Stimulated activated CD8-positive, alpha-beta memory T cell treated with anti-CD3 and anti-CD28 coated beads, Interleukin-15, amount 100 ng/mL, for 48 hours (primary cell): Measurements from ENCODE around the gene NIM1K.
"Not testable (repeated sequence)": the region's sequence is repeated elsewhere in the genome, so short reads cannot be mapped to it uniquely, and the experiment has no call there.

ENCODE experiments used
- DNase-seq, 2 donors: peaks; one replicate each; pipeline ENCODE4 v3.0.0-alpha.2; 2020; ENCODE audit warnings: low read depth in 2 of 2

The NIM1K gene

DNA sequence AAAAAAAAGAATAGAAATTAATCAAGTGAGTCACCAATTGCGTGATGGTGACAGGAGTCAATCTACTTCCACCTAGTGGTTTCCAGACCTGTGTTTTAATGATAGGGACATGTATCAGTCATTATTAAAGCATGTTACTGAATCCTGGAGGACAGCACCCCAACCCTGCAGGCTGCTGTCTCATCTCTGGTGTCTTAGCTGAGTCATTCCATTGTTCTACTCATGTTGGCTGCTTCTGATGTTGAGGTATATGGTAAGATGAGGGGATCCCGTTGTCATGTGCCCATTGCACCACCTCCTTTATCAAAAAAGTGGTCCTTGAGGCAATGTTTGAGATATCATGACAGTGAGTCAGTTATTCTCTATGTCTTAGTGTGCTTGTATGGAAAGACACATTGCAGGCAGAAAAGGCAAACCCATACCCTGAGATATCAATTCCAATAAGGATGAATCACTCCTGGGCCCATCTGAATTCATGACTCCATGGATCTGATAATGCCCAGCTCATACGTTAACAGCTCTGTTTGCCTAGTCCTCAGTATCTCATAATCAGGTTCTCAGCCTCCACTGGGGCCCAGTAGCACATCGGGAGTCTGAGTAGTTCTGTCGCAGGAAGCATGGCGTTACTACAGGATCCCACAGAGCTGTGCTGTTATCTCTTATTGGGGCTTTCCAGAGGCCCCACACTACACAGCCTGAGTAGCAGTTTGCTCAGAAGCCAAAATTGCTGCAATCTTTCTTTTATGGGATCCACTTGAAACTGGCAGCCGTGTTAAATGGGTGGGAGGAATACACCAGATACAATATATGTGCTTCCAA lies 90.0 kb downstream of the NIM1K start:
- DNase-seq: peak in 1 of 2 donors; percentile 21

DNA sequence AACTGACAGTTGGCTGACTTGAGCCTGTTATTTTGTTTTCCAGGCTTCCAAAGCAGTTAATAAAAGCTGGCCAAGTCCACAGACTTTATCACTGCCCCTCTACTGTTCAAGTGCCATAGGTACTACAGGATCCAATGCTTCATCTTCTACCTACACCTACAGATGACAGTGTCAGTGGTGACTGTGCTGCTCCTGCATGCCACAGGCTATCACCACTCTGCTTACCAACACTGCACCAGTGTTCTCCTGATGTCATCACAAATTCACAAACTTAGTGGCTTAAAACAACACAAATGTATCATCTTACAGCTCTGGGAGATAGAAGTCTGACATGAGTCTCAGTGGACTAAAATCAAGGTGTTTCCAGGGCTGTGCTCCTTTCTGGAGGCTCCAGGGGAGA lies 94.6 kb downstream of the NIM1K start:
- no peak for DNase-seq

DNA sequence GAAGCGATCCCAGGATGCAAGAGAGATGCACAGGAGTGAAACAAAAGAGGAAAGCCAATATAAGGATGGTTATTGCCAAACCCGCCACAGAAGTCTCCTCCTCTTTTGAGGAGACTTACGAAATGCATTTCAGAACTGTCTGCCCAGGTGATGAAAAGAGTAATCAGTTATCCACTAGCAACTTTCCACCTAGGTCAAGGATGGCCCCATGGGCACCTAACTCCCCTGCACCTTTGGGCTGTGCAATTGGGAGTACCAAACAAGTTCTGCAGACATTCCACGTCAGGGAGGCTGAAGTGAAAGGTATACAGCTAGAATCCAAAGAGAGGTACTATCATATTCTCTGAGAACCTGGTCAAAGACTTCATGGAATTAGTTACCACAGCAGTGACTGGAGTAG lies 95.5 kb downstream of the NIM1K start:
- no peak for DNase-seq

DNA sequence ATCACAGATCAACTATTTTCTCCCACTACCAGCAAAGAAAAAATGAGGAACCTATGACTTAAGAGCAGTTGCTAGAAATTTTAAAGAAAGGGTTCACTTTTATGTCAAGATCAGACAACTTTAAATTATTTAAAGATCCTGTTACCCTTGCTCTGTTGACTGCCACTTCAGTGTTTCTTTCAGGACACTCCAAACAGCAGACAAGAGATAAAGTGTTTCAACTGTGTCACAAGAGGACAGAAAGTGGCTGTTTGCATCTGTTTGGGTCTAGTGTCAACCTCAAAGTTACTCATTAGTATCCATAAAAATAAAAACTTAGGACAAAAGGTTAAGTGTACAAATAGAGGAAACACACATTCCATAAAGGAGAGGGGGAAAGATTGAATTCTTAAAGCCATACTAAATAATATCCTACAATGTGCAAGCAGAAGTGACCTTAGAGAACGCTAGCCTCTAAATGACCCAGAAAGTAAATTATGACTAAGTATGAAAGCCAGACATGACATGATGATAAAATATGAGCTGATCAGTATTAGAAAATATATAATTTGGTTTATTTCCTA lies 96.3 kb downstream of the NIM1K start:
- DNase-seq: no peak

DNA sequence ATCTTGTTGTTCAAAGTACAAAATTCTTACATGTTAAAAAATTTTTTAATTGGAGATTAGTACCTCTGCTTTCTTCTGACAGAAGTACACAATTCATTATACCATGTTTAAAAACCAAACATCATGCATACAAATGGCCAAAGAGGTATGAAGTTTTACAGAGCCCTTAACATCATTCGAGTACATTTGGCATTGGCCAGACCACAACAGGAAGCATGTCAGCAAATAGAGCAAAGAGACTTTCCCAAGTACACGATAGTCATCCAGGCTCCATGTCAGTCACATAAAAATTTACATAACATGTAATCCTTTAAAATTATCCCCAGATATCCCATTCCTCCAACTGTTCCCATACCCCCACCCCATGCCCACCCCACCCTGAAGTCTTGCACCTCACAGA lies 98.7 kb downstream of the NIM1K start:
- no peak for DNase-seq

DNA sequence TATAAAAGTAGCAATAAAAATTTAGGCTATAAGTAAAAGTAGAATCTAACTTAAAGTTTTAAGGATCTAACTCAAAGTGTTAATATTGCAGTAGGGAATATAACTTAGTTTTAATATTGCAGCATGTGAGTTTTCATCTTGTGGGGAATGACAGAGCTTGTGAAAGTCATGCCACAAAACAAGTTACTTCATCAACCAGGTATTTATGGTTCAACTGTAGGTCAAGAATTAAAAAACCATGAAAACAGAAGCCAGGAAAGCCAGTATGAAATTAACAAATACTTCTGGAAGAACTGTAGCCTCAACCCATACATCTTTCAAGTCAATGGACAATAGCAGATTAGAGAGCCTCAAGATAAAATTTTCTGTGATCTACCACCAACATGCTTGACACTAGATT lies 102.2 kb downstream of the NIM1K start:
- no peak for DNase-seq

DNA sequence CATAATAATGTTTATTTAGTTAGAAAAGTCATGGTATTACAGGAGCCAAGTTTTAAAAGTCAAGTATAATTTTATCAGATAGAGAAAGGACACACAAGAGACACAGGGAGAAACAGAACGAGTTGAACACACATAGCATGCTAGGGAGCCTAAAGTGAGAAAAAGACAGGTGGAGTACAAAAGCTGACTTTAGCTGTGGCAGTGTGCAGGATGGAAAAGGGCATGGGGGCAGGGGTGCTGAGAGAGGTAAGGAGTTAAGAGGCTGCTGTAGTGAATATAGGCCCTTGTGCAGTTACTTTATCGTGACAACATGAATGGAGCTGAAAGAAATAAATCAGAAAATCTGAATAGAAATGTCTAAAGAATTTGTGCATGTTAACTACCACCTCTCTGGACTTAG lies 103.2 kb downstream of the NIM1K start:
- DNase-seq: no peak

DNA sequence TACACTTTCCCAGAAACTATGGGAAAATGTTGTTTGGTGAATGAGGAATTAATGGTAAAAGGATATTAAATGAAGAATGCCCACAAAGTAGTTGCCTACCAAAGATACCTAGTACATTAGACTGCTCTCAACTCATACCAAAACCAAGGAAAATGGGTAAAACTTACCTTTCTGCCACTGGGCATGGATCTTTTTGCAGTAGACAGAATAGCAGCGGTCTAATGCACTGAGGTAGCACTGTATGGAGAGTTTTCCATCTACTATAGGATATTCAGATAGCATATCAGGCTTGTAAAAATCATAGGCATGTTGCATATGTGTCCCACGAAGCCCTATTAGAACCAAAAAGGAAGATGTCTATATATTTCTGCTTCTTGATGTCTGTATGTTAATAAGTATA lies 104.8 kb downstream of the NIM1K start:
- no peak for DNase-seq

DNA sequence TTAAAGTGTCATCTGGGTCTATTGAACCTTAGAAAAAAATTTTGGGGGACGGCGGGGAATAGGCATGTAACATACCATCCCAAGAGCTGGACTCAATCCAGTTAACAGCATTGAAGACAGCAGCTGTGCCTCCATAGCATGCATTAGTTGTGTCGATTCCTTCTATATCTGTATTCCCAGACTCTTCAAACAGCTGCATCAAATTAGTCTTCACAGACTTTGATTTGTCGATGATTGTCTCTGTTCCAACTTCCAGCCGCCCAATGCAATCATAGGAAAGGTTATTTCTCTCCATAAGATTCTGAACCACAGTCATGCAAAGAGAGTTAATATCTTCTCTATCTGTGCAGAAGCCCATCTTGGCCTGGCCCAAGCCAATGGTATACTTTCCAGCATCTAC lies 106.4 kb downstream of the NIM1K start:
- DNase-seq: no peak

DNA sequence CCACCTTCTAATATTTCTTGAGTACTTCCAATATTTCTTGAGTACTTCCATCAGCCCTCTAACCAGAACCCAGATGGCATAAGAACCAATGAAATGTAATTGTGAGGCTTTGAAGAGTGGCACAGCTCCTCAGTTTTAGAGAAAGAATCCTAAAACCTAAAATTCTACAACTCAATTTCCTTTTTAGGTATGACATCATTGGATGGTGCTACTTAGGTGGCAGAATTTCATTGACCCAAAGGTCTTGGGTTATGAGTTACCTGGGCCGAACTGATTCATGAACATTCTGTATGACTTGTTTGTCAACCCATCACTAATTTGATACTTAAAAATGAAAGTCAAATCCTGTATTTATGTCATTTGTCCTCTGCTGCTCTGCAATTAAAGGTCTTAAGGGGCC lies 108.1 kb downstream of the NIM1K start:
- DNase-seq: no peak

DNA sequence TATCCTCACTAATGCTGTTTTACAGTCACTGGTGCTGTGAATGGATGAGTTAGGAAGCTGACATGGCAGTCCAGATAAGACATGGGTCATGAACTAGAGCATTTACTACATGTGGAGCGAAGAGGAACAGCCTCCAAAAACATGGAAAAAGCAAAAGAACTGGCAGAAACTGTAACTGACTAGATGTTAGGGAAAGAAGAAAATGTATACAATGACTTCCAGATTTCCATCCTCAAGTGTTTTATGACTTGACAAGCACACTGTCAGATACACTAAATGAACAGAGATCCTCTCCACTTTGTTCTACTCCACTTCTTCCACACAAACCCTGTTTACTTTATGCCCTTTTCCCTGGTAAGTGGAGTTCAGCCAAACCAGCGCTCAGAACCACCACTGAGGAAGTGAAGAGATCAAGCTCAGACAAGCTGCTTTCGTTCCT lies 109.6 kb downstream of the NIM1K start:
- DNase-seq: no peak

DNA sequence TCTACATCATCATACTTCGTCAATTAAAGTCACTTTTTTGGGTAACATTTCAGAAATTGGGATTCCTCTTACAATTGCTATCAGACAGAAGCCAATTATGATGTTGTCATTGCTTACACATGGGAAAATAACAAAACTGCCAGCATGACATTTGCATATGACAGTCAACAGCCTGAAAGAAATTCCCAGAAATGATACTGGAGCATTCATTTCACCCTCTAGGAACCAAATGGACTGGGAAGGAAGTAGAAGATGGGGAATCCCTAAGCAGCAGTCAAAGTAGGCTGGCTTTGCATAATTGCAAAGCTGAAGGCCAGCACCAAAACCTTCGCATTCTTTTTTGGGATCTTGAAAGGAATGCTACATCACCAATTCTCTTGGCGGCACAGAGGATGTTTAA lies 110.5 kb downstream of the NIM1K start:
- no peak for DNase-seq

DNA sequence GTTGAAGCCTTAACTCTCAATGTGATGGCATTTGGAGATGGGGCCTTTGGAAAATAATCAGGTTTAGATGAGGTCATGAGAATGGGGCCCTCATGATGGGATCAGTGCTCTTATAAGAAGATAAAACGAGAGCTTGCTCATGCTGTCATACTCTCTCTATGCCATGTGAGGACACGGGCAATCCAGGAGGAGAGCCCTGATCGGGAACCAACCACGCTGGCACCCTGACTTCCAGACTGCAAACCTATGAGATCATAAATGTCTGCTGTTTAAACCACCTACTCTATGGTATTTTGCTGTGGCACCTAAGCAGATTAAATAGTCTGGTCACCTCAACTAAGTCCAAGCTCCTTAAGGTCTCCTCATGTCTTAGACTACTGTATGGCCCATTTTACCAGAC lies 111.2 kb downstream of the NIM1K start:
- DNase-seq: no peak

DNA sequence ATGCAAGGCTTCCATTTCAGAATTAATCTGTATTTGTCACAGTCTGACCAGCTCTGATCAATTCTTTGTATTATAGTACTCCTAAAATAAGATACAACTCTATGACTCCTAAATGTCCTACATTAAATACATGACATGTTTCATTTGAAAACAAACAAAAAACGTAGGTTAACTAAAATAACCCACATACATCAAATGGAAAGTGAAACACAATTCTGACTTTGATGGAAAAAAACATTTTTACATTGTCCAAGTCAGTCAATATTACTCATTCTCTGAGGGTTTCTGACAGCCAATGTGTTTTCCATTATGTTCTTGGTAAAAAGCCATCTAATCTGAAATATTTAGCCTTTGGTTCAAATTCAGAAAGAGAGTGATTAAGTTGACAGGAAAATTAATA lies 112.5 kb downstream of the NIM1K start:
- DNase-seq: no peak

DNA sequence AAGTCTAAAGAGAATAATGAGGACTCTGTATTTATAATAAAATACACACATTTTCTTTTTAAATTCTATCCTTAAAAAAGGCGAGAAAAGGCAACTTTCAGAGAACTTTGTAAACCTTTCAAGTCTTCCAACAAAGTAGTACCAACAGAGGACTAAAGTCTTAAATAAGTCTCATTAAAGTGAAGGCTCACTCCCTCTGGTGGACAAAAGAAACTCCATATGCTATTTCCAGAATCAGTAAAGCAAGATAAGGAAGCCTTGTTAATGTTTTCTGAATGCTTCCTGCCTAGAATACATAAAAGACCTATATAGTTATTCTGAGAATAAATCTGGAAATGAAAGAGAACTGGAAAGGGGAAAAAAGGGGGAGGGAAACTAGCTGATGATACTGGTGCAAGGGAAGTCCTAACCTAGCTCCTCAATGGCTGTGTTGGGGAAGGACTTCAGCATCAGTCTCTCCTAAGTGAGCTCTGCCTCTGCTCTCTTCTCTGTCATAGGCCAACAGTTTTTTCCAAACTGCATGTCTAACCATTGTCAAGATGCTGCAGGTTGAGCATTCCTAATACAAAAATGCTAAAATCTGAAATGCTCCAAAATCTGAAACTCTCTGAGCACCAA lies 114.0 kb downstream of the NIM1K start:
- no peak for DNase-seq

DNA sequence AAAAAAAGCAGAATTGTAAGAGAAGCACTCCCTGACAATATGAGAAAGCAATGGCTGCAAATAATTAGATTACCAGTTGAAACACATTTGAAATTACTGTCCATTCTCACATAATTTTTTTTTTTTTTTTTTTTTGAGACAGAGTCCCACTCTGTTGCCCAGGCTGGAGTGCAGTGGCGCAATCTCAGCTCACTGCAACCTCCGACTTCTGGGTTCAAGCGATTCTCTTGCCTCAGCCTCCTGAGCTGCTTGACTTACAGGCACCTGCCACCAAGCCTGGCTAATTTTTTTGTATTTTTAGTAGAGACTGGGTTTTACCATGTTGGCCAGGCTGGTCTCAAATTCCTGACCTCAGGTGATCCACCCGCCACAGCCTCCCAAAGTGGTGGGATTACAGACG lies 114.9 kb downstream of the NIM1K start:
- not testable (repeated sequence) for DNase-seq

DNA sequence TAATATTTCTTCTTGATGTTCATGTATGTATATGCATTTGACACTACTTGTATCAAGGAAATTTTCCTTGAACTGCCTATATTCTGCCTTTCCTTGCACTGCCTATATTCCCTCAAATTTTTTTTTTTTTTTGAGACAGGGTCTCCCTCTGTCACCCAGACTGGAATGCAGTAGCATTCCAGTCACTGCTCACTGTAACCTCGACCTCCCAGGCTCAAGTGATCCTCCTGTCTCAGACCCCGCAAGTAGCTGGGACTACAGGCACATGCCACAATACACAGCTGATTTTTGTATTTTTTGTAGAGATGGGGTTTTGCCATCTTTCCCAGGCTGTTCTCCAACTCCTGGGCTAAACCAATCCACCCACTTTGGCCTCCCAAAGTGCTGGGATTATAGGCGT lies 117.1 kb downstream of the NIM1K start:
- DNase-seq: no peak

DNA sequence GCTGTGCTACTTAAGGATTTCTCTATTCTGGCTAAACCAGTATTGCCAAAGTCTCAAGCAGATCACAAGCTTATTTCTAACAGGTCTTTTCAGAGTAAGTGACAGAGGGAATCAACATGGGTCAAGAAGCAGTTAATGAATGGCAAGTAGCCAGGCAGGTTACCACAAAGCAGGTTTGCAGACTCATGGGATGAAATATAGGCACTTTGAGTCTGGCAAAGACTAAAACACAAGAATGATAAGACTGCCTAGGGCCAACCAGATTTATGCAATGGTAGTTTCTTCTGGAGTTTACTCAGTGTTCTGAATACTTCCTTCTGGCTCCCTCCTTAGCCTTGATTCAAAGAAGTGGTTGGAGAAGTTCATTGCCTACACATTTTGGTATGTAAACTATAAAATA lies 117.6 kb downstream of the NIM1K start:
- DNase-seq: no peak

DNA sequence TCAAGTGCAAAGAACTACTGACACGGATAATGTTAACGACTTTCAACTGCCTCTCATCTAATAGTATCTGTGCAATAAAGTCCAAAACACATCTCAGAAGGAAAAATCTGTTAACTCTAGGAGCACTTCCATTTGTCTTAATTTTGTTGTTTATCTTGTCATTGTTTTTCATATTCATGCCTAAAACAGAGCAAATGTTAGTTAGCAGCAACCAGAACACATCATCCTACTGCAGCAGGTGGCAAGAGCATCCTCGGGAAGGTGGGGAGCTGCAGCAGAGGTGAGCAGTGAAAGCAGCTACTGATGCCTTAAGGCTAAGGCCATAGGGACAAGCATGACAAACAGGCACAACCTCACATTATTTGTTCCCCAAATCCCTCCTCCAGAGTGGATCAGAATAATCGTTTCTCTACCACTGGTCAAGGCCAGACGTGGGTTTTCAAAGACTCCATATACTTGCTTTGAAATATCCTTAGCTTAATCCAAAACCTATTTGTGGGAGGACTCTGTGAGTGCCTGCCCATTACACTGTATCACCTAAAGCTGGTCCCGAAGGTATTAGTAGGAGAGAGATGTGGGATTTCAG lies 120.1 kb downstream of the NIM1K start:
- no peak for DNase-seq

DNA sequence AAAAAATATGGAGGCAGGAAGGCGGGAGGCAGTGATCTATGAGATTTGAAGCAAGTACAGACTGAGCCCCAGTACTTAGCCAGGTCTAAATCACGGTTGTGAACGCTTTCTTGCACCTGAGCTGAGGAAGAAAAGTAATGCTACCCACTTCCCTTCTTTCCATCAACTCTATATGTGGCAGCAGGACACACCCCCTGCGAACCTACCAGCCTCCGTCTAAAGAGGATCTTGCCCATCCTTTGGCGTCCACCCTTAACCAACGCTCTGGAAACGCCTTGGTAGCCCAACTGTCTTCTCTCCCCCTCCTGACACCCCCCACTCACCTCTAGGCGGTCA lies 120.6 kb downstream of the NIM1K start:
- DNase-seq: no peak

DNA sequence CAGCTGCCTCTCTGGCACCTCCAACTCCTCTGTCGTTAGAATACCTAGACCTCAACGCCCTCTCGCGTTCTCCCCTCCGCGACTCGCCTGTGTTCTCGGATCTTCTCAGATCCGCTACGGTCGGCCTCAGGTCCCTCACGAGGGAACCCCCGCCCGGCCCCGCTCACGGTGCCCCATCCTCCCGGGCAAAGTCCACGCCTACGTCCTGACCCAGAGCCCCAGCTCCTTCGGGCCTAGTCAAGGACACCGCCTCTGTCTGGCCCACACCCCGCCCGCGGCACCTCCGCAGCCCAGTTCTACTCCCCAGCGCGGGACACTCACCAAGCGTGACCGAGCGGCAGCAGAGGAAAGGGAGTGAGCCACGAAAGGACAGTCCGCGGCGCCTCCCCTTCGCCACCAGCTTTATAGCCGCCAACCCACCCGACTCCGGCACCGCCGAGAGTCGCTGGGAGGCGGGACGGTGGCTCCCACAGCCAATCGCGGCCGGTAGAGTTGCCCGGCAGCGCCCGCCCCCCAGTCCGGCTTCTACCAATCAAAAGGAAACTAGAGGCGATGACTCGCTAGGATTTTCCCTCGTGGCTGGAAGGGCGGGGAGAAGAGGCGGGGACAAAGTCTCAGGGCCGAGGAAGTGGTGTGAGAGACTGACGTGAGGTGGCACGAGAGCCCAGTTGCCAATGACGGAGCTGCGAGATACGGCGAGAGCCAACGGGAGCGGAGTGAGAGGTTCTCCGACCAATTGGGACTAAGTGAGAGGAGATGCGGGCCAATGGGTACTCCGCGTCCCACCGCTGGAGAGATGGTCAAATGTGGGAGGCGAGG lies 121.2 kb downstream of the NIM1K start, which contains the start of gene HMGCS1:
HMGCS1 (minus strand) TSS at position 378 of the 819 bp plus-strand sequence. CDS start 14,447 bp downstream, outside the sequence.
- peak; percentile 97 for DNase-seq

DNA sequence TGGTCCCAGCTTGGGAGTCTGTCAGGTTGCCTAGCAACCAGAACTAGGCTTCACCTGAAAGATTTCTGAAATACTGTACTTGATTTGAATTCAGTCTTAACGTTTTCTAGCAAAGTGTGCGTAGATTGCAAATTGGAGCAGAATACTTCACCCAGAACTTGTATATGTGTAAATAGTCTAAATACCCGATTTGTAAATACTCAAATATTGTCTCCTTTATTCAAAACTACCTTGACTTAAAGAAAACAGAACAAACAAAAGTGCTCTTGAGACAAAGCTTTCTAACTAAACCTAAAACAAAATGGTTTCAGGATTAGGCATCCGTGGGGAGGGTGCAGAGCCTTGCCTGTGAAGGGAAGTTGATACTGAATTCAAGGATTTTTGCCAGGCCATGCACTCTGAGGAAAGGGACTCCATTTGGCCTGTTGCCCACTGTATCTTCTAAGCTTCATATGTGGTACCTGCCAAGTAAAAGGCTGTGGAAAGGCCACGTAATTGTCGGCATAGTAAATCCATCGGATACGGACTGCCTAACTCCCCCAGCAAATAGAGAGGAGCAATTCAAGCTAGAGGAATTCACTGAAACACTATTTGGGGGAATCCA lies 121.9 kb downstream of the NIM1K start:
- no peak for DNase-seq
